HG03135 (cell line): ENCODE data around the gene SCGB3A1.

Experiments used
- ATAC-seq: cut with Tn5 transposase; IDR thresholded peaks from one replicate; pipeline ENCODE4 v1.9.1; 2021; ENCODE audit warnings: mild to moderate bottlenecking, moderate library complexity; ENCODE audit not compliant: unreplicated experiment

The SCGB3A1 gene, protein sequence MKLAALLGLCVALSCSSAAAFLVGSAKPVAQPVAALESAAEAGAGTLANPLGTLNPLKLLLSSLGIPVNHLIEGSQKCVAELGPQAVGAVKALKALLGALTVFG

DNA sequence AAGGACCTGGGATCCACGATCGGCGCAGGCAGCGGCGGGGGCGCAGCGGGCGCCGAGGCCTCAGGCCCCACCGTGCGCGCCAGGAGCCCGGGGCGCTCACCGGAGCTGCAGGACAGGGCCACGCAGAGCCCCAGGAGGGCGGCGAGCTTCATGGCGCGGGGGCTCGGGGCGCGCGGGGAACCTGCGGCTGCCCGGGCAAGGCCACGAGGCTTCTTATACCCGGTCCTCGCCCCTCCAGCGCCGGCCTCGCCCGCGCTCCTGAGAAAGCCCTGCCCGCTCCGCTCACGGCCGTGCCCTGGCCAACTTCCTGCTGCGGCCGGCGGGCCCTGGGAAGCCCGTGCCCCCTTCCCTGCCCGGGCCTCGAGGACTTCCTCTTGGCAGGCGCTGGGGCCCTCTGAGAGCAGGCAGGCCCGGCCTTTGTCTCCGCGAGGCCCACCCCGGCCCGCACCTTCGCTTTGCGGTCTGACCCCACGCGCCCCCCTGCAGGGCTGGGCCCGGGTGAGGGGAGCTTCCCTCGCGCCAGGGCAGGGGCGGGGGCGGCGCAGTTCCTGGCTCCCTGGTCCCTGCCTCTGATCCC lies at the start of gene SCGB3A1:
TSS of gene SCGB3A1 (minus strand) at position 189 of the 577 bp plus-strand sequence. CDS start at position 152, 37 bp downstream.
- no peak for ATAC-seq

DNA sequence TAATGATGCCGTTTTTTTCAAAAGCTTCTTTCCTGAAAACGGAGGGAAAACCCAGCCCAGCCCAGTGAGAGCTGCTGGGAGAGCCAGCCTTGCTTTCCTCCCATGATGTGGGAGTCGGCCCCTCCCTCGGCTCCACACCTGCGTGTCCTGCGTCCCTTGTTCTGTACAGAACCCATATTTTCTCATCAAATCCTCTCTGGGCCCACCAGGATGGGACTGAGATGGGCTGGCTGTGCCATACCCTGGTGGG lies 49.2 kb upstream of the SCGB3A1 start:
- ATAC-seq: no peak

DNA sequence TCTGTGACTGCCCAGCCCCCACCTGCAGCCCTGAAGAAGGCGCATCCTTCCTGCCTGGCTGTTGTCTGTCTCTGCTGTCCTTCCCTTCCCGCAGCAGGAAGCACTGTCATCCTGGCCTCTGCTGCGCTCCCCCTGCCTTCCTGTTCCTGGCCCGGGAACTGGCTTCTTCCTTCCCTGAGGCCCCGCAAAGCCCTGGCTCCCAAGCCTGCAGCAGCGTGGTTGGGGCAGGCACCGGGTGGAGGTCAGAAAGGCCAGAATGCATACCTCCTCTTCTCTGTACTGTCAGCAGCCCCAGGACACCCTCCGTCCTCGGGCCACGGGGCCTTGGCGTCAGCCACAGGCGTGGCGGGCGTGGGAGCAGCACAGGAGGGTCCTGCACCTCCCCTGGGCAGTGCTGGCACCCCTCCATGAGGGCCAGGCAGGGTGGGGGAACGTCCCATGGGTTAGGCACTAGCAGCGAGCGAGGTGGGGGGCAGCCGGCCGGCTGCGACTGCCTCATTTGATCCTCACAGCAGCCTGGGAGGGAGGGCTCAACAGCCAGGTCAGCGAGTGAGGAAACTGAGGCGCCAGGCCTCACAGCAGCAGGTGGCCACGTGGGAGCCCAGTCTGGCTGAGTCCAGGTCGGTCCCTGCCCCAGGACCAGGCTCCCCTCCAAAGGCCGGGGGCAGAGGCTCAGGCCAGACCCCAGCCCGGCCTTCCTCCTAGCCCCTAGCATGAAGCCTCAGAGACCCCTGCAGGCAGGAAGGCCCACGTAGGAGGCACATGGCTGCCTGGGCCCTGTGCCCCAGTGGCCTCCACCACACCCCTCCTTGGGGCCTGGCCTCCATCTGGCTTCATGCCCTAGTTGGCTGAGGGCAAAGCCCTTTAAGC lies 48.7 kb upstream of the SCGB3A1 start:
- ATAC-seq: no peak

DNA sequence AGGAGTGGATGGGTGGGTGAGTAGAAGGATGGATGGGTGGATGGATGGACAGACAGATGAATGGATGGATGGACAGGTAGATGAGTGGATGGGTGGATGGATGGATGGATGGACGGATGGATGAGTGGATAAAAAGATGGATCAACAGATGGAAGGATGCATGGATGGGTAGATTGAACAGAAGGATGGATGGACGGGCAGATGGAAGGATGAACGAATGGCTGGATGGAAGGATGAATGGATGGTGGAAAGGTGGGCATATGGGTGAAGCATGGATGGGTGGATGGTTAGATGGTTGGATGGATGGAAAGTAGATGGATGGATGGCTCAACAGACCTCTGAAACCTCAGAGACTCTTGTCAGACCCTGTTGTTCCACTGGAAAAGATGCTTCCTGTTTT lies 48.0 kb upstream of the SCGB3A1 start:
- no peak for ATAC-seq

DNA sequence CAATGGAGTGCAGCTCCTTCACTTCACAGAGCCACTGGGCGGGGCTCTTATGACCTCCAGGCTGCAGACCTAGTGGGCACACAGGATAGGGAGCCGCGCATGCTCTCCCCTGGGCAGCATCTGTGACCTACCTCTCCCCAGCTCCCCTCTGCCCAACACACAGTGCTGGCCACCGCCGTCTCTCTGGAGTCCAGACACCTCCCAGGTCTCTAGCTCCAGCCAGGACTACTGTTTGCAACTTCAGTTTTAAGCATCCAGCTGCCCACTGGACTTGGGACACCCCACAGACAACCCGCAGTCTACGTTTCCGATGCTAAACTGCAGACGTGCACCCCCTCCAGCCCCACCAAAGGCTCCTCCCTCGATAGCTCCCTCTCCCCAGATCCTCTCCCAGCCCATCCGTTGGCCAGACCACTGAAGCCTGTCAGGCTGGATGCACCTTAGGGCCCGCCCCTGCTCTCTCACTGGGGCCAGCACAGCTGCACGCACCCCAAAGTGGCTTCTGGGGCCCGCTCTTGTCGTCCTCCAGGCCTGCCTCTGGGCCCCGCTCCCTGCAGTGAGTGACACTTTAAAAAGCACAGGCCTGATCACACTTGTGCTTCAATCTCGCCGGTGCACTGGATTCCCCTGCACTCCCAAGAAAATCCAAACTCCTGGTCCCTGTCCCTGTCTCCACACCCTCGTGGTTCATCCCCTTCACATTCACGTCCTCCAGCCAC lies 46.8 kb upstream of the SCGB3A1 start:
- no peak for ATAC-seq

DNA sequence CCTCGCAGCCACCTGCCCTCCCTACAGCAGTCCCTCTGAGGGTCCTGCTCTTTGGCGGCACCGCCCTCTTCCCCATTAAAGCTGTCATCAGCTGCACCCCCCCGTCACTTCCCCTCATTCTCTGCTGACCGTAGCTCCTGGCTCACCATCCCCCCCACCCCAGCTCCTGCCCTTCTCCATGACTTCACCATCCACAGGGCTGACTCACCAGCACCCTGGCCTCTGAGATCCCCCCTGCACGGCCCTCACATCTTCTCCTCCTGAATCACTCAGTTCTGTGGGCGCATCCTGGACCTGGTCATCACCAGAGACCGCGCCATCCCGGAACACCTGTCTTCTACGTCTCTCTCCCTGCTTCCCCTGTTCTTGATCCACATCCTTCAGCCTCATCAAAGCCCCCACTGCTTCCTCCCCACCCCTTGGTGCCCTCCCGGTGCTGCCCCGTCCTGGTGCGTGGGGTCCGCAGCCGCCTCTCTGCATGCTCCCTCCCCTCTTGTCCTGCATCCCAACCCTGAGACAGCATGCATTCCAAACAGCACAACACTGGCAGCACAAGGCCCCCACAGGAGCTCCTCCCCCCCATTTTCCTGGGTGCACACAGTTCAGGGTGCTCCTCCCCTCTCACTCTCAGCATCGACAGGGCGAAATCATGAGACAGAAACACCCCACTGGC lies 45.2 kb upstream of the SCGB3A1 start:
- no peak for ATAC-seq

DNA sequence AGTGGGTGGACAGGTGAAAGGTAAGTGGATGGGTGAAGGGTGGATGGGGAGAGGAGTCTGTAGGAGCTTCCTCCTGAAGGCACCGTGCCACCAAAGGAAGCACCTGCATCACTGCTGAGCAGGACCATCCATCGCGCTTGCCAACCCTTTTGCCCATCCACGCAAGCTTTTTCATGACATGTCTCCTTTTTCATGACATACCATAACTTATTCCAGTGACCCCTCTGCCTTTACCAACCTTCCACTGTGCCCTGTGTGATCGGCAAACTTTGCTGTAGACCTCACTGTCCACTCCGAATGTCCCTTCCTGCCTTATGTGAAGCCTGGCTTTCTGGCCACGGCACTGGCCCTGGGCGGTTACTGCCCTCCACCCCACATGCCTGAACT lies 44.7 kb upstream of the SCGB3A1 start:
- ATAC-seq: no peak

DNA sequence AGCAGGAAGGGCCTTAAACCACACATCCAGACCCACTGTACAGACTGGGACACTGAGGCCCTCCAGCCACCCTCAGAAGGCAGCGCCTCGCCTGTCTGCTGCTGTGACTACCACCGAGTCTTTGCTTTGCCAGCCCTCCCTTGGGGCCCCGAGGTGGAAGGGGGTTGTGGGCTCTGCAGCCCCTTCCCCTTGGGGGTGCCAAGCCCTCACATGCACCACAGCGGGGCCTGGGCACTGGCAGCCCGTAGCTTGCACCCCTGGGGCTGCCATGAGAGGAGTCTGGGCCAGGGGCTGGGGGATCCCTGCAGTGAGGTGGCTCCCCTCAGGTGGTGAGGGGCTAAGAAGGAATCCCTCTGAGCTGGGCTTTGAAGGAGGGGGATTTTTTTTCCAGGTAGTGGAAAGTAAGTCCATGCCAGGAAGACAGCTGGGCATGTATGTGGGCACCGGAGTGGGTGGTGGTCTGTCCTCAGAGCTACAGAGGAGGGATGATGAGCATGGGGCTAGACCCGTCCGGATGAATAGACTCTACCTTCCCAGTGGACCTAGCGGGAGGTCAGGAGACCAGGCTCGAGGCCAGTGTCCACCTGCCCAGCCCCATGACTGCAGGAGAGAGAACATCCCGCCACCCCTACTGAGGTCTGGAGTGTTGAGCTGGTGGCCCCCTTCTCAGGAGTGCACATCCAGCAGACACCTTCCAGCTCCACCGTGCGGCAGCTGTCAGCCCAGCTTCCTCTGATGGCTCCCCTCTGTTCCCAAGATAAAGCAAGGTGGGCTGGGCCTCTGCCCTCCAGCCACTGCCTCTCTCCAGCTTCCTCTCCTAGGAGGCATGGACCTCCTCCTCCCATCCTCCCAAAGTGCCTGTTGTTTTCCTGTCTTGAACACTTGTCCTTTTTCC lies 42.2 kb upstream of the SCGB3A1 start:
- ATAC-seq: no peak

DNA sequence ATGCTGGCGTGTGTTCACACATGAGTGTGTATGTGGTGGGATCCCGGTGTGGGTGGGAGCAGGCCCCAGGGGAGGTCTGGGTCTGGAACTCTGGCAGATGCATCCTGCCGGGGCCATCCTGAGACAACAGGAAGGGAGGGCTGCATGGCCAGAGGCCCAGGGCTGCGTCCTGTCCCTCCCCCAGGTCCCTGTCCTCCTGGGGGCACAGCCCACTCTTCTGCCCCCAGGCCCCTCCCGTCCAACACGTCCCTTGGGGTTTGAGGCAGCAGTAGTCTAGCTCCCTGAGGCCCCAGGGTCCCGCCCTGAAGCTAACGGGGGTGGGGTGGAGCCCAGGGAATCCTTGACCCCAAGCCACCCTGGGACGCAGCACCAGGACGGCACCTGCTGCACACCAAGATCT lies 41.5 kb upstream of the SCGB3A1 start:
- no peak for ATAC-seq

DNA sequence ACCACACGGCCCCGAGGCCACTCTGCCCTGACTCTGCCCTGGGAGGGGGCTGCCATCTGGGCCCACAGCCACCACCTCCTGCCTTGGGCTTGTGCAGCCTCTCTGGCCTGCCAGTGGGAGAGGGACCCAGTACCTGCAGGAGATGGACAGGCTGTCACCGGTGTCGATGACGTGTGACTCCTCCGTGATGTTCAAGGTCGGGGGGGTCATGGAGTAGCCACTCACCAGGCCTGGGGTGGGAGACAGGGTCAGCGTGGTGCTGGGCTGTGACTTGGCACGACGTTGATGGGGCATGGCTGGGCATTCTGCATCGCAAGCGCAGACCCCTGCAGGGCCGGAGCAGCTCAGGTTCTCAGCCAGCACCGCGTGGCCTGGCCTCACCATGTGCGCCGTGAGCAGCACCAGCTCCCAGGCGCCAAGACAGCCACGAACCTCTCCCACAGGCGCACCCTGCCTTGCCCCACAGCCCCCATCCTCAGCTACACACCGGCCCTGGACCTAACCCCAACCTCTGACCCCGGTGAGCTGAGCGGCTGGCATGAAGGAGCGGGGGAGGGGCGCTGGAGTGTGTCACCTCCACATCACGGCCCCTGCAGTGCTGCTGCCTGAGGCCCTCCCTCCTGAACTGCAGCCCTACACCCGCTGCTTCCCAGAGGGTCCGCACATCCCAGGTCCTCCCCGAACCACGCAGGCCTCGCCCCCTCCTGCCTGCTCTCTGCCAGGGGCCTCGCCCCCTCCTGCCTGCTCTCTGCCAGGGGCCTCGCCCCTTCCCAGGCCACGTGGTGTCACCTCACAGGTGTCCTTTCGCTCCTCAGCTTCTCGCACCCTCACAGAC lies 40.5 kb upstream of the SCGB3A1 start:
- no peak for ATAC-seq

DNA sequence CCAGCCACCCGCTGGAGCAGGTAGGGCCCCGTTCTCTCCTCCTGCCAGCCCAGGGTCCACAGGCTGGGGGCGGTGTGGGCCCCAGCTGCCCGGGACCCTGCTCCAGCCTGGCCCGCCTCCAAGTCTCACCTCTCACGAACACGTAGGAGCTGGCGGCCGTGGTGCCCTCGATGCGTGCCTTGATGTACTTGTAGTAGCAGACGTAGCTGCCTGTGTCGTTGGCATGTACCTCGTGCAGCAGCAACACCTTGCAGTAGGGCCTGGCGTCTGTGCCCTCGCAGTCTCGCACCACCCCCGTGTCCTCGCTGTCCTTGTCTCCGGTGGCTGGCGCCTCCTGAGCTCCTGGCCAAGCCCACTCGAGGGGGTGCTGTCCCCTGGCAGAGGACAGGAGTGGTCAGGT lies 39.1 kb upstream of the SCGB3A1 start:
- no peak for ATAC-seq

DNA sequence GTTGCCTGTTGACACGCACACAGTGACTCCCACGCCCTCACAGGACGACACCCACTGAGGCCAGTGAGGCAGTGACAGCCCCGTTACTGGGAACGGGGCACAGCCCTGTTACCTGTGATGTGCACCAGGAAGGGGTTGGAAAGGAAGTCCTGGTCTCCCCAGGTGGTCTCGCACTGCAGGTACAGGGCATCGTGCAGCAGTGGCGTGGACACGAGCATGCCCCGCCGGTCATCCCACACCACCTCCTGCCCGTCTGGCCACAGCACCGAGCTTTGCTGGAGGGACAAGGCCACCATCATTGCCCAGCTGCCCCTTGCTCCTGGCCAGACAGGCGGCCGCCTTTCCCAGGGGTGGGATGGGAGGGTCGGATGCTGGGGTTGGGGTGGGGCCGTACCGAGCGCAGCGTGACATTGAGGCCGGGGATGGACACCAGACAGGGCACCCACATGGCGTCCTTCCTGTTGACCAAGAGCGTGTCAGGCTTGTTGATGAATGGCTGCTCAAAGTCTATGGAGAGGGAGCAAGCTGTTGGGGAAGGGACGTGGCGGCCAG lies 38.6 kb upstream of the SCGB3A1 start:
- no peak for ATAC-seq

DNA sequence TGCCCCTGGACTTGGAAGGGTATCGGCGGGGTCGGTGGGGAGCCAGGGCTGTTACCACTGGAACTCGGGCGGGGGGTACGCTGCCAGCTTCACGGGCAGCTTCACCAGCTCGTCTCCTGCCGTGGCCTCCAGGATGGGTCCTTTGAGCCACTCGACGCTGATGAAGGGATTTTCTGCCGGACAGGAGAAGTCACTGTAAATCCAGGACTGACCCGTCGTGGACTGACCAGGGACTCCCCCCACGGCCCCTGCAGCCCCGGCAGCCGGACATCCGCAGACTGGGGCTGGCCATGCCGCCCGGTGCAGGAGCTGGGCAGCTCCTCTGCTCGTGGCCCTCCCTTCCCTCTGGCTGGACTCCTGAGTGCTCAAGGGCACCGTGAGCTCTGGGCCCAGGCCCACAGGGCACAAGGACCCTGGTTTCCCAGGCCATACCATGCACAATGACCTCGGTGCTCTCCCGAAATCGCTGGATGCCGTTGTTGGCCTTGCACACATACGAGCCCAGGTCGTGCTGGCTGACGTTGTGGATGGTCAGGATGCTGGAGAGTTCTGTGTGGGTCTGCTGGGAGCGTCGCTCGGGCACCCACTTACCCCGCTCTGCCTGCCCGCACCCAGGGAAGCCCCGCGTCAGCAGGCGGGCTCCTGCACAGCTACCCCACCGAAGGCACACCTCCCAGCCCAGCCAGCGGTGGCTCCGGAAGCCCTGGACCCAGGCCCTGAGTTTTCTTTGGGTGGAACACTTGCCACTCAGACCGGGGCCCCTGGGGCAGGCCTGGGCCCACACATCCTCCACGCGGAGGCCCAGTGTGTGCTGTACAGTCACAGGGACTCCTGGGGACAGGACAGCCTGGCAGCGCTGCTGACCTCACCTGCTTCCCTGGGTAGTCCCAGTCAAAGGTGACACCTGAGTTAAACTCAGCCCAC lies 37.8 kb upstream of the SCGB3A1 start:
- ATAC-seq: no peak

DNA sequence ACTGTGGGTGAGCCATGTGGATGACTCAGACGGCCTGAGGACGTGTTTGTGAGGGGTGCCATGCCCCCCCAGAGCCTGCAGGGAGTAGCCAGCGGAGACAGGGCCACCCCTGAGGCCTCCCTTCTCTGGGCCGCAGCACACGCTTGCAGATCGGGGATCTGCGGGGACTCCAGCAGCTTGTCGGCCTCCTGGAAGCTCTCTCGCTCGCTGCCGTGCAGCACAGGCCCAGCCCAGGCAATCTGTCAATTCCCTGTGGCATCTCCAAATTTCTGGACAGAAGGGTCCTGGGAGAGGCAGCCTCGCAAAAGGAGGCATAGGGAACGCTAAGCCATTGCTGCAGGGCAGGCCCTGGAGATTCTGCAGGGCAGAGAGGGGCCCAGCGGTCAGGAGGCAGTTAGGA lies 36.9 kb upstream of the SCGB3A1 start:
- ATAC-seq: no peak

DNA sequence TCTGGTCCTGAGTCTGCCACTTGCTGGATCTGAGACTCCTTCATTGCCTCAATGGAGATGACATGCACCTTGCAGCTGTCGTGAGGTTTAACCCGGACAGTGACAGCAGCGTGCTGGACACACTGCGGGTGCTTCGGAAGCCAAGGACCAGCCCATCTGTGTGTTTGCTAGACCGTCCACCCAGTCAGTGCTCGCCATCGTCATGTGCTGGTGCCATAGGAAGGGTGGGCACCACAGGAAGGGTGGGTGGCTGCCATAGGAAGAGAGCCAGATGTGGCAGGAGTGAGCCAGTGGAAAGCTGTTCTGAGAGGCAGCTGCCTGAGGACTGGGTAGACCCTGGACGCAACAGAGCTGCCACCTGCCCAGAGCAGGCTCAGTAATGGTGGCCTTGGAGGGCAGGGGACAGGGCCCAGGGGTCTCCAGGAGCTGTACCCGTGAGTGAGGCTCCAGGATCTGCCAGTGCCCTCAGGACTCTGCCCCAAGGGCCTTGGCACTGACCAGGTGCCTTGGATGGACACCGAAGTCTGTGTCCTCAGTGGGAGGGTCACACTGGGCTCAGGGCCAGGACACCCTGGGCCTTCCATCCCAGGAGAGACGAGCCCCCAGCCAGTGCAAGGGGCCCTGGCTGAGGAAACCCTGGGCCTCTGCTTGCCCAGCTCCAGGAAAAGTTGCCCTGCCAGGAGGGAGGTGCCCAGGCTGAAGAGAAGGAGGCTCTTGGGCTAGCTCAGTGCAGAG lies 36.3 kb upstream of the SCGB3A1 start:
- no peak for ATAC-seq

DNA sequence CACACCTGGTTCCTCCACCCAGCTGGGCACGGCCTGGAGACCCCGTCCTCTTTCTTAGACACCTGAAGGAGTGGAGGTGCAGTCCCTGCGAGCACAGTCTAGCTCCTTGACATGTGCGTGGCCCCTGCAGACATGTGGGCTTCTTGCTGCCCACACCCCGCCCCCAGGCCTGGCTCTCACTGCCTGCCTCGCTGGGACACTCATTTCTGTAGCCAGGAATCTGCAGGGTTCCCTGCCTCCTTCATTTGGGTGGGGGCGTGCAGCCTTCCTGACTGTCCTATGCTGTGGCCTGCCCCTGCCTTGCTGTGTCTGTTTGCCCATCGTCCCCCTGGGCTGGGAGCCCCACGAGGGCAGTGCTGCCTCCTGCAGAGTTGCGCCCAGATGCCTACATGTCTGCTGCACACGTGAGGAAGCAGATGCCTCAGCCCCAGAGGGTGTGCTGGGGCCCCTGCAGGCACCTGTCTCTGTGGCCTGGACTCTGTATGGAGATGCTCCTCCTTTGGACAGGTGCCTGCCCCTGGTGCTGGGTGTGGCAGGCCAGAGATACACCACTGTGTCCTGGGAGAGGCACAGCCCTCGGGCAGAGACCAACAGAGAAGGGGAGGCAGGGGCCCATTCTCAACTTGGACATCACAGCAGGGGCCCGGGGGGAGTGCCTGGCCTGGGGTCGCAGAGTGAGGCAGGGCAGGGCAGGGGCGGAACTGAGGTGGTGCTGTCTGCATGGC lies 35.5 kb upstream of the SCGB3A1 start:
- ATAC-seq: no peak
